GM23338 (cell line): ENCODE data around the gene TMEM147.

Experiments used
- CREB1 ChIP-seq: fragments of 250-450 bp; sonication (Bioruptor Pico); IDR thresholded peaks from 2 replicates; pipeline ENCODE4 v1.5.0; 2020; ENCODE audit warnings: low read depth, mild to moderate bottlenecking, moderate library complexity
- CTCF ChIP-seq, 2 experiments: fragments of 200-600 bp in 1 of 2; sonication (generic) in 1 of 2; conservative IDR thresholded peaks; 2 replicates each; pipeline versions ENCODE4 v1.5.1 to v1.6.1; 2016 to 2017; ENCODE audit warnings: antibody characterized with exemption in 2 of 2, low read depth in 2 of 2, mild to moderate bottlenecking in 2 of 2, moderate library complexity in 1 of 2
- ETS1 ChIP-seq: IDR thresholded peaks from 2 replicates; pipeline ENCODE4 v1.6.1; 2016; ENCODE audit warnings: antibody characterized with exemption
- EZH2 ChIP-seq: fragments of 200-600 bp; sonication (generic); IDR thresholded peaks from one replicate; pipeline ENCODE4 v1.8.0; 2017; ENCODE audit warnings: antibody characterized with exemption, mild to moderate bottlenecking, low read depth; ENCODE audit not compliant: unreplicated experiment
- EZH2phosphoT487 ChIP-seq: fragments of 200-600 bp; sonication (generic); IDR thresholded peaks from one replicate; pipeline ENCODE4 v1.8.1; 2018; ENCODE audit warnings: antibody characterized with exemption; ENCODE audit not compliant: unreplicated experiment
- JUNB ChIP-seq: IDR thresholded peaks from one replicate; pipeline ENCODE4 v1.6.1; 2016; ENCODE audit warnings: antibody characterized with exemption; ENCODE audit not compliant: unreplicated experiment
- NANOG ChIP-seq: IDR thresholded peaks from 2 replicates; pipeline ENCODE4 v1.6.1; 2016; ENCODE audit warnings: antibody characterized with exemption, borderline replicate concordance
- POLR2AphosphoS5 ChIP-seq: IDR thresholded peaks from 2 replicates; pipeline ENCODE4 v1.6.1; 2016; ENCODE audit warnings: antibody characterized with exemption, low read depth
- REST ChIP-seq: IDR thresholded peaks from one replicate; pipeline ENCODE4 v1.6.1; 2018; ENCODE audit warnings: antibody characterized with exemption; ENCODE audit not compliant: unreplicated experiment
- STAT1 ChIP-seq: IDR thresholded peaks from one replicate; pipeline ENCODE4 v1.6.1; 2016; ENCODE audit warnings: antibody characterized with exemption; ENCODE audit not compliant: unreplicated experiment
- ZNF114 ChIP-seq: fragments of 250-450 bp; sonication (Bioruptor Pico); IDR thresholded peaks from 2 replicates; pipeline ENCODE4 v1.5.0; 2020; ENCODE audit warnings: mild to moderate bottlenecking, moderate library complexity
- ZNF331 ChIP-seq: fragments of 250-450 bp; sonication (Bioruptor Pico); IDR thresholded peaks from 2 replicates; pipeline ENCODE4 v1.5.0; 2020; ENCODE audit warnings: low read depth, mild to moderate bottlenecking, moderate library complexity
- ZNF462 ChIP-seq: fragments of 250-450 bp; sonication (Bioruptor Pico); IDR thresholded peaks from 2 replicates; pipeline ENCODE4 v1.5.0; 2020; ENCODE audit warnings: mild to moderate bottlenecking, moderate library complexity

DNA sequence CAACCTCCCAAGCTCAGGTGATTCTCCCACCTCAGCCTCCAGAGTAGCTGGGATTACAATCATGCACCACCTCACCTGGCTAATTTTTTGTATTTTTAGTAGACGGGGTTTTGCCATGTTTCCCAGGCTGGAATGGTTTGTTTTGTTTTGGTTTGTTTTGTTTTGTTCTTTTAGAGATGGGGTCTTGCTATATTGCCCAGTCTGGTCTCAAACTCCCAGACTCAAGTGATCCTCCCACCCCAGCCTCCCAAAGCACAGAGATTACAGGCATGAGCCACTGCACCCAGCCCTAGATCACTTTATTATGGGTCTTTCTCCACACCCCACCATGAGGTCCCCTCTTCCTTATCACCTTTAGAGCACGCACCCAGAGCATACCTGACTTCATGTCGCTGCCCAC, 47.2 kb upstream of the TMEM147 start:
- no peak for TF ChIP-seq EZH2
- TF ChIP-seq ZNF331: no peak
- no peak for TF ChIP-seq CTCF (conservative IDR thresholded peaks at IDR 0.05; ENCODE audit: low read depth in 2 of 2)
- no peak for TF ChIP-seq POLR2AphosphoS5
- TF ChIP-seq ETS1: no peak
- no peak for TF ChIP-seq EZH2phosphoT487
- TF ChIP-seq CREB1 (CRISPR knock-in tag): no peak
- TF ChIP-seq STAT1: no peak
- TF ChIP-seq REST: no peak
- TF ChIP-seq JUNB: no peak
- no peak for TF ChIP-seq ZNF462
- TF ChIP-seq NANOG: no peak
- no peak for TF ChIP-seq ZNF114
